Neuronal stem cell (in vitro differentiated cells): ENCODE measurements around the gene PKMYT1.

Source experiments
- DNase-seq: peaks from one replicate; pipeline ENCODE4 v3.0.0-alpha.2; 2013; ENCODE audit warnings: low spot score
- H2AFZ ChIP-seq: one replicate; pipeline ENCODE4 v1.6.1; 2013; ENCODE audit warnings: mild to moderate bottlenecking, low read length, inconsistent platforms
- H2AK5ac ChIP-seq: 2 replicates; pipeline ENCODE4 v1.6.1; 2013; ENCODE audit warnings: low read depth, mild to moderate bottlenecking, inconsistent platforms, low read length, moderate library complexity, mixed read lengths
- H2BK120ac ChIP-seq: 2 replicates; pipeline ENCODE4 v1.6.1; 2013; ENCODE audit warnings: low read depth, mild to moderate bottlenecking, inconsistent platforms, low read length, moderate library complexity, mixed read lengths
- H2BK12ac ChIP-seq: one replicate; pipeline ENCODE4 v1.6.1; 2013; ENCODE audit warnings: low read length, inconsistent platforms
- H2BK15ac ChIP-seq: 2 replicates; pipeline ENCODE4 v1.6.1; 2013; ENCODE audit warnings: mild to moderate bottlenecking, low read length, inconsistent platforms, mixed read lengths
- H2BK5ac ChIP-seq: one replicate; pipeline ENCODE4 v1.6.1; 2013; ENCODE audit warnings: inconsistent platforms, mild to moderate bottlenecking, low read length, moderate library complexity
- H3K14ac ChIP-seq: one replicate; pipeline ENCODE4 v1.6.1; 2013; ENCODE audit warnings: low read length, inconsistent platforms
- H3K18ac ChIP-seq: 2 replicates; pipeline ENCODE4 v1.6.1; 2013; ENCODE audit warnings: low read length, inconsistent platforms
- H3K23ac ChIP-seq: 2 replicates; pipeline ENCODE4 v1.6.1; 2013; ENCODE audit warnings: low read depth, mild to moderate bottlenecking, mixed read lengths, low read length, inconsistent platforms; ENCODE audit not compliant: poor library complexity
- H3K27ac ChIP-seq: replicated peaks from 3 replicates; pipeline ENCODE4 v1.5.1; 2013; ENCODE audit warnings: low read length, inconsistent platforms
- H3K27me3 ChIP-seq, 3 experiments: 2 replicates each; pipeline ENCODE4 v1.6.1; 2013; ENCODE audit warnings: low read length in 3 of 3, mild to moderate bottlenecking in 2 of 3, inconsistent platforms in 1 of 3, low read depth in 1 of 3, mixed read lengths in 1 of 3, moderate library complexity in 1 of 3; ENCODE audit not compliant: control insufficient read depth in 3 of 3, insufficient read depth in 3 of 3
- H3K36me3 ChIP-seq, 2 donors: replicated peaks in 1 of 2; 2 replicates each; pipeline ENCODE4 v1.6.1; 2013; ENCODE audit warnings: low read length in 2 of 2; ENCODE audit not compliant: control insufficient read depth in 2 of 2, insufficient read depth in 2 of 2
- H3K4ac ChIP-seq: 2 replicates; pipeline ENCODE4 v1.6.1; 2013; ENCODE audit warnings: inconsistent platforms, mild to moderate bottlenecking, low read length, moderate library complexity
- H3K4me1 ChIP-seq, 2 donors: 1 replicate in 1 of 2; 2 replicates in 1 of 2; pipeline ENCODE4 v1.6.1; 2013; ENCODE audit warnings: low read length in 2 of 2, low read depth in 1 of 2; ENCODE audit not compliant: control insufficient read depth in 2 of 2, insufficient read depth in 1 of 2
- H3K4me2 ChIP-seq: one replicate; pipeline ENCODE4 v1.6.1; 2013; ENCODE audit warnings: mild to moderate bottlenecking, low read length, inconsistent platforms; ENCODE audit not compliant: insufficient read depth, poor library complexity, severe bottlenecking
- H3K4me3 ChIP-seq, 2 donors: 2 replicates each; pipeline ENCODE4 v1.5.1; 2013; ENCODE audit warnings: low read length in 2 of 2, mild to moderate bottlenecking in 2 of 2, inconsistent platforms in 1 of 2, moderate library complexity in 1 of 2
- H3K79me1 ChIP-seq: one replicate; pipeline ENCODE4 v1.6.1; 2013; ENCODE audit warnings: low read depth, mild to moderate bottlenecking, inconsistent platforms, low read length, moderate library complexity
- H3K9ac ChIP-seq: one replicate; pipeline ENCODE4 v1.6.1; 2013; ENCODE audit warnings: mild to moderate bottlenecking, low read depth, low read length, inconsistent platforms; ENCODE audit not compliant: poor library complexity
- H3K9me3 ChIP-seq, 2 donors: replicated peaks in 1 of 2; 2 replicates each; pipeline versions ENCODE3 to v1.6.1; 2013; ENCODE audit warnings: low read length in 2 of 2, mild to moderate bottlenecking in 2 of 2, inconsistent platforms in 1 of 2, low read depth in 1 of 2, mixed read lengths in 1 of 2, moderate library complexity in 1 of 2; ENCODE audit not compliant: control insufficient read depth in 2 of 2, insufficient read depth in 1 of 2
- H4K8ac ChIP-seq: one replicate; pipeline ENCODE4 v1.6.1; 2013; ENCODE audit warnings: low read depth, mild to moderate bottlenecking, inconsistent platforms, low read length, moderate library complexity
- H4K91ac ChIP-seq: one replicate; pipeline ENCODE4 v1.6.1; 2013; ENCODE audit warnings: low read length, low read depth, mild to moderate bottlenecking, inconsistent platforms; ENCODE audit not compliant: poor library complexity
- WGBS, 2 donors: extraction: QIAGEN DNeasy Blood & Tissue Kit; methylation state at CpG; one replicate each; pipeline ENCODE4 v1.1.7; 2013; ENCODE audit warnings: missing lambda C conversion rate in 2 of 2, mixed read lengths in 1 of 2; ENCODE audit not compliant: insufficient read length in 2 of 2, insufficient replicate concordance in 1 of 2; ENCODE audit errors: extremely low coverage in 2 of 2; 5-methylcytosine and 5-hydroxymethylcytosine counted together

Gene PKMYT1

DNA sequence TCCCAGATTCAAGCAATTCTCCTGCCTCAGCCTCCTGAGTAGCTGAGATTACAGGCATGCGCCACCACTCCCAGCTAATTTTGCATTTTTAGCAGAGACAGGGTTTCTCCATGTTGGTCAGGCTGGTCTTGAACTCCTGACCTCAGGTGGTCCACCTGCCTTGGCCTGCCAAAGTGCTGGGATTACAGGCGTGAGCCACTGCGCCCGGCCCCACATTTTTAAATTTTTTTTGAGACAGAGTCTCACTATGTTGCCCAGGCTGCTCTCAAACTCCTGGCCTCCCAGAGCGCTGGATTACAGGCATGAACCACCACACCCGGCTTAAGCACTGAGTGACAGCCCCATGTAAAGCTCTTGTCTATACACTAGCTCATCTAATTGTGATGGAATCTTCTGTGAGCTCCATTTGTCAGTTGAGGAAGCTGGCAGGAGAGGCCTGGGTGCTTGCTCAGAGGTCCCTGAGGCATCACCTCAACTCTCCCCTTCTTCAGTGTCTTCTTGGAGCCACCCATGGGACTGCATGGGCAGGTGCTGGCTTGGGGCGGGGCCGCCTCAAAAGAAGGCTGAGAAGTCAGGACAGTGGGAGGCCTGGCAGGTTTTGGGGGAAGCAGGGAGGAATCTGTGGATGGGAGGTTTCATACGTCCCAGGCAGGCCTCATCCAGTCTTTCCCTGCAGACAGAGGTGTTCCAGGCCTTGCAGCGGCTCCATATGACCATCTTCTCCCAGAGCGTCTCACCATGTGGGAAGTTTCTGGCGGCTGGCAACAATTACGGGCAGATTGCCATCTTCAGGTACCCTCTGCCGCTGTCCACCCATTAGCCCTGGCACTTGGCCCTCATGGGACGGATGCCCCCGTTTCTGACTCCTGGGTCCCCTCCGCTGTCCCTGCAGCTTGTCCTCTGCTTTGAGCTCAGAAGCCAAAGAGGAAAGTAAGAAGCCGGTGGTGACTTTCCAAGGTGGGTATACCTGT lies 45.1 kb upstream of the PKMYT1 start:
- no peak overlapping the region for H3K23ac ChIP-seq
- peaks cover 23% of the 10 kb centered on the region in 2 donors for H3K4me1 ChIP-seq
- peaks cover 9 to 26% of the 10 kb centered on the region in 2 donors for H3K36me3 ChIP-seq
- H2AK5ac ChIP-seq = no peak overlapping the region
- H2AFZ ChIP-seq = no peak overlapping the region
- no peak overlapping the region for H3K9ac ChIP-seq
- H3K18ac ChIP-seq = no peak overlapping the region
- no peak overlapping the region for H2BK5ac ChIP-seq
- no peak overlapping the region for H3K4me2 ChIP-seq
- H3K27me3 ChIP-seq = no peaks in the 10 kb centered on the region
- no peak overlapping the region for H4K8ac ChIP-seq
- no peaks in the 10 kb centered on the region for H3K9me3 ChIP-seq
- no peak overlapping the region for H3K4ac ChIP-seq
- H2BK120ac ChIP-seq = no peak overlapping the region
- no CpG with 5 or more reads among the region's 18 CpGs for WGBS, 2 donors
- H3K27ac ChIP-seq = no peak overlapping the region
- H4K91ac ChIP-seq = no peak overlapping the region
- no peak overlapping the region for H3K14ac ChIP-seq
- H2BK12ac ChIP-seq = no peak overlapping the region
- no peak overlapping the region for H3K4me3 ChIP-seq
- DNase-seq = no peak
- no peak overlapping the region for H2BK15ac ChIP-seq
- H3K79me1 ChIP-seq = peaks cover 3% of the 10 kb centered on the region

DNA sequence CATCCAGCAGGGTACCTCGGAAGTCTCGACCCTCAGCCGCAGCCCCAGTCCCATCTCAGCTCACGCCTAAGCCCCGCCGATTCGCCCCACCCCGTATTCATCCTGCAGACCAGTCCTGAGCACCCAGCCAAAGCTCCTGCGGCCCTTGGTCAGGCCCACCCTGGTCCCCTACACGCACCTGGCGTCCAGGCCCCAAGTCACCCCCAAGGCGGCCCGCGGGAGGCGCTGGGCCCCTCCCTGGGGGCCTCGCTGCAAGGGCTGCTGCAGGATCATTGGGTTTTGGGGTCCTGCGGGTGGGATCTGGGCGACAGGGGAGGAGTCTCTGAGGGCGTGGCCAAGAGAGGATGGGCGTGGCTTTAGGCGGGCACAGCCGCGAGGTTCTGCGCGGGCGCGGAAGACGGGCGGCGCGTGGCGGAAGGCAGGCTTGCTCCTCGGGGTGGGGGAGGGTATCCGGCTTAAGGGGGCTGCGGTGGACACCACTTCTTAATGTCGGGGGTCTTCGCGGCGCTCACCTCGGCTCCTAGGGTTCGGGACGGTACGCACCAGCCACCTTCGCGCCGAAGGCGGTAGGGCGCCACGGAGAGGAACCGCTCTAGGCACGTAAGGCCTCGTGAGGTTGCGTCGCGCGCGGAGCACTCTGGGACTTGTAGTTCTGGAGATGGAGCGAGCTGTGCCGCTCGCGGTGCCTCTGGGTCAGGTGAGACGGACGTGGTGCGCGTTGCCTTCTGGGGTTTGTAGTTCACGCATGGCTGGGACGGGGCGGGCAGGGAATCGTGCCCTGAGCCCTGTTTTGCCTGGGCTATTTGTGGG lies 43.6 kb upstream of the PKMYT1 start, which contains the start of the genes HCFC1R1 and THOC6:
TSS of gene HCFC1R1 (minus strand) at position 274 of the 810 bp plus-strand sequence. CDS start at position 273, 1 bp downstream.
TSS of gene THOC6 (plus strand) at position 367 of the 810 bp plus-strand sequence. CDS start at position 659, 292 bp downstream.
- Histone ChIP-seq H3K9ac (peak within 1 kb of the TSS; percentile 87), H2AK5ac (peak within 1 kb of the TSS; percentile 98), H3K4ac (no peak within 1 kb of the TSS), H3K36me3 (peaks cover 9 to 26% of the 10 kb centered on the region in 2 donors), H3K27me3 (no peaks in the 10 kb centered on the region), H2BK12ac (peak within 1 kb of the TSS; percentile 81), H3K27ac (peak within 1 kb of the TSS; percentile 89), H2BK15ac (peak within 1 kb of the TSS; percentile 97), H3K4me1 (peaks cover 23 to 26% of the 10 kb centered on the region in 2 donors), H3K4me2 (peak within 1 kb of the TSS; percentile 100), H3K18ac (peak within 1 kb of the TSS; percentile 99), H3K14ac (no peak within 1 kb of the TSS), H3K4me3 (peak within 1 kb of the TSS; percentile 66 to 82), H4K91ac (no peak within 1 kb of the TSS), H2AFZ (peak within 1 kb of the TSS; percentile 95), H3K9me3 (no peaks in the 10 kb centered on the region), H4K8ac (no peak within 1 kb of the TSS), H3K79me1 (peaks cover 5% of the 10 kb centered on the region), H3K23ac (peak within 1 kb of the TSS; percentile 96), H2BK5ac (peak within 1 kb of the TSS; percentile 71), H2BK120ac (peak within 1 kb of the TSS; percentile 64)
- WGBS, 2 donors = no CpG with 5 or more reads among the region's 69 CpGs
- DNase-seq = peak; percentile 97

DNA sequence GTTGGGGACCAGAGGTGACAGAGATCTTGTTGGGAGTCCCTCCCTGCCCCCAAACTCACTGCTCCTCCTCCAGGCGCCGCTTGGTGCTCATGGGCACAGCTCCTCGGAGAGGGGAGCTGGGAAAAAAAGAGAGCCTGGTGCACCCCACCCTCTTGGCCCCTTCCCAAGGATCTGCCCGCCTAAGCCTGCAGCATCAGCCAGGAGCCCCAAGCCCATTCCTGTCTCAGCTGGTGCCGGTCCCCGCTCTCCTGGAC lies 43.1 kb upstream of the PKMYT1 start:
- Histone ChIP-seq H3K4ac (no peak overlapping the region), H3K14ac (no peak overlapping the region), H3K79me1 (peaks cover 5% of the 10 kb centered on the region), H3K18ac (peak overlapping the region; percentile 98), H2AK5ac (peak overlapping the region; percentile 98), H3K4me3 (peak overlapping the region; percentile 66 to 82), H3K27me3 (peaks cover 0 to 1% (median 0%) of the 10 kb centered on the region in 3 experiments), H3K36me3 (peaks cover 9 to 26% of the 10 kb centered on the region in 2 donors), H3K4me1 (peaks cover 23 to 26% of the 10 kb centered on the region in 2 donors), H3K4me2 (peak overlapping the region; percentile 100), H2BK15ac (peak overlapping the region; percentile 97), H4K8ac (no peak overlapping the region), H4K91ac (no peak overlapping the region), H2BK5ac (peak overlapping the region; percentile 71), H3K9ac (peak overlapping the region; percentile 87), H3K27ac (peak overlapping the region; percentile 38), H2BK12ac (peak overlapping the region; percentile 81), H3K23ac (peak overlapping the region; percentile 96), H2BK120ac (no peak overlapping the region), H2AFZ (peak overlapping the region; percentile 95), H3K9me3 (no peaks in the 10 kb centered on the region)
- WGBS, 2 donors = no CpG with 5 or more reads among the region's 6 CpGs
- DNase-seq = no peak
